WERI-Rb-1 (cell line): ENCODE results near the gene CIROP.

Experiments used
- DNase-seq: peaks from one replicate; pipeline ENCODE4 v3.0.0-alpha.2; 2020
- H3K27ac ChIP-seq: fragments of 250-450 bp; sonication (Bioruptor Pico); 2 replicates; pipeline ENCODE4 v1.5.1; 2020; ENCODE audit warnings: mild to moderate bottlenecking, moderate library complexity
- H3K27me3 ChIP-seq: fragments of 250-450 bp; sonication (Bioruptor Pico); 2 replicates; pipeline ENCODE4 v1.5.1; 2021; ENCODE audit warnings: mild to moderate bottlenecking, low read depth, moderate library complexity; ENCODE audit not compliant: insufficient read depth, severe bottlenecking
- H3K36me3 ChIP-seq: fragments of 250-450 bp; sonication (Bioruptor Pico); 2 replicates; pipeline ENCODE4 v1.5.1; 2020; ENCODE audit warnings: mild to moderate bottlenecking, moderate library complexity
- H3K4me3 ChIP-seq: 2 replicates; pipeline ENCODE4 v1.5.1; 2011; ENCODE audit warnings: low read depth, mild to moderate bottlenecking, control low read depth, low read length
- H3K9me3 ChIP-seq: fragments of 250-450 bp; sonication (Bioruptor Pico); 2 replicates; pipeline ENCODE4 v1.5.1; 2021; ENCODE audit warnings: mild to moderate bottlenecking, moderate library complexity; ENCODE audit not compliant: severe bottlenecking
- CTCF ChIP-seq: IDR thresholded peaks from 2 replicates; pipeline ENCODE4 v1.5.1; 2011; ENCODE audit warnings: low read depth, mild to moderate bottlenecking, control low read depth, inconsistent platforms, low read length

The CIROP gene

GRCh38 chr14:23128969-23129758 is 24.4 kb upstream of the CIROP start:
- Histone ChIP-seq H3K27me3 (peaks cover 22% of the 10 kb centered on the region), H3K4me3 (no peak overlapping the region), H3K27ac (no peak overlapping the region), H3K36me3 (no peaks in the 10 kb centered on the region), H3K9me3 (no peaks in the 10 kb centered on the region)
- TF ChIP-seq CTCF: no peak
- no peak for DNase-seq

GRCh38 chr14:23127861-23128260 is 23.1 kb upstream of the CIROP start:
- TF ChIP-seq CTCF: no peak
- Histone ChIP-seq H3K9me3 (no peaks in the 10 kb centered on the region), H3K4me3 (no peak overlapping the region), H3K27me3 (peaks cover 30% of the 10 kb centered on the region), H3K36me3 (no peaks in the 10 kb centered on the region), H3K27ac (no peak overlapping the region)
- no peak for DNase-seq

GRCh38 chr14:23126548-23127278 is 21.9 kb upstream of the CIROP start:
- Histone ChIP-seq H3K27me3 (peaks cover 31% of the 10 kb centered on the region), H3K36me3 (no peaks in the 10 kb centered on the region), H3K9me3 (no peaks in the 10 kb centered on the region), H3K4me3 (no peak overlapping the region), H3K27ac (no peak overlapping the region)
- DNase-seq: no peak
- TF ChIP-seq CTCF: no peak

- peaks cover 31% of the 10 kb centered on the region for H3K27me3 ChIP-seq
- no peak overlapping the region for H3K27ac ChIP-seq
- H3K36me3 ChIP-seq: no peaks in the 10 kb centered on the region
- H3K9me3 ChIP-seq: no peaks in the 10 kb centered on the region
- no peak overlapping the region for H3K4me3 ChIP-seq
- no peak for DNase-seq
- TF ChIP-seq CTCF: no peak
These were observed 21.2 kb upstream of the CIROP start for GRCh38 chr14:23125933-23126524.

- no peak for TF ChIP-seq CTCF
- Histone ChIP-seq H3K36me3 (no peaks in the 10 kb centered on the region), H3K27ac (no peak overlapping the region), H3K4me3 (no peak overlapping the region), H3K9me3 (no peaks in the 10 kb centered on the region), H3K27me3 (peaks cover 26% of the 10 kb centered on the region)
- no peak for DNase-seq
These were observed 20.2 kb upstream of the CIROP start for GRCh38 chr14:23125011-23125410.
